ENCODE data around the gene CCDC188.

The CCDC188 gene

GRCh38 chr22:20102203-20102780 is 48.6 kb downstream of the CCDC188 start:
- DNase-seq: no peak

- DNase-seq: no peak
Measured at GRCh38 chr22:20101638-20102037, 49.2 kb downstream of the CCDC188 start.

GRCh38 chr22:20099099-20099711 is 51.6 kb downstream of the CCDC188 start:
- DNase-seq: no peak

All from NCI-H1694 (cell line).